ENCODE data around the gene SUGP2. TPM values are rescaled to one million over a fixed set of nuclear protein-coding genes. Genes with fewer than 3 reads are reported as not detected.

SUGP2 gene
- total and polyA plus RNA-seq, 9 of the 15 experiments (the other 6 are each of a cell fraction or from before 2014, with no cell fraction given) = 13.1 to 101 (median 63.1) TPM

DNA sequence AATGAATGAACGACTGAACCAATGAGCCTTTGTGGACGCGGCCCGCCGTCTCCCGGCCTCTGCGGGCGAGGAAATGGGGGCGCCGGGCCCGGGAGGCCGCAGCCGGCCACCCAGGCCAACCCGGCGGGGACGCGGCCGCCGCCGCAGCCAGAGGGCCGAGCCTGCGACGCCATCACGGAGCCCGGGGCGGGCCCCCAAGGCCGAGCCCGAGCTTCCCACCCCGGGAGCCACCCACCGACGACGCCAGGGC, 216 bp downstream of the SUGP2 start (continued):
- TF ChIP-seq, protein P1, sequence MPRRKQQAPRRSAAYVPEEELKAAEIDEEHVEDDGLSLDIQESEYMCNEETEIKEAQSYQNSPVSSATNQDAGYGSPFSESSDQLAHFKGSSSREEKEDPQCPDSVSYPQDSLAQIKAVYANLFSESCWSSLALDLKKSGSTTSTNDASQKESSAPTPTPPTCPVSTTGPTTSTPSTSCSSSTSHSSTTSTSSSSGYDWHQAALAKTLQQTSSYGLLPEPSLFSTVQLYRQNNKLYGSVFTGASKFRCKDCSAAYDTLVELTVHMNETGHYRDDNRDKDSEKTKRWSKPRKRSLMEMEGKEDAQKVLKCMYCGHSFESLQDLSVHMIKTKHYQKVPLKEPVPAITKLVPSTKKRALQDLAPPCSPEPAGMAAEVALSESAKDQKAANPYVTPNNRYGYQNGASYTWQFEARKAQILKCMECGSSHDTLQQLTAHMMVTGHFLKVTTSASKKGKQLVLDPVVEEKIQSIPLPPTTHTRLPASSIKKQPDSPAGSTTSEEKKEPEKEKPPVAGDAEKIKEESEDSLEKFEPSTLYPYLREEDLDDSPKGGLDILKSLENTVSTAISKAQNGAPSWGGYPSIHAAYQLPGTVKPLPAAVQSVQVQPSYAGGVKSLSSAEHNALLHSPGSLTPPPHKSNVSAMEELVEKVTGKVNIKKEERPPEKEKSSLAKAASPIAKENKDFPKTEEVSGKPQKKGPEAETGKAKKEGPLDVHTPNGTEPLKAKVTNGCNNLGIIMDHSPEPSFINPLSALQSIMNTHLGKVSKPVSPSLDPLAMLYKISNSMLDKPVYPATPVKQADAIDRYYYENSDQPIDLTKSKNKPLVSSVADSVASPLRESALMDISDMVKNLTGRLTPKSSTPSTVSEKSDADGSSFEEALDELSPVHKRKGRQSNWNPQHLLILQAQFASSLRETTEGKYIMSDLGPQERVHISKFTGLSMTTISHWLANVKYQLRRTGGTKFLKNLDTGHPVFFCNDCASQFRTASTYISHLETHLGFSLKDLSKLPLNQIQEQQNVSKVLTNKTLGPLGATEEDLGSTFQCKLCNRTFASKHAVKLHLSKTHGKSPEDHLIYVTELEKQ (CRISPR knock-in tag; IDR thresholded peaks at IDR 0.05) = no peak
- TF ChIP-seq GABPB2 (CRISPR knock-in tag; conservative IDR thresholded peaks at IDR 0.05) (no peak), KDM5B (IDR thresholded peaks at IDR 0.05; ENCODE audit: insufficient replicate concordance, low read depth, low read length) (peak; percentile 41), RBM22 (IDR thresholded peaks at IDR 0.05; ENCODE audit: low read depth, low read length, poor library complexity, severe bottlenecking) (no peak), PTTG1 (tag; IDR thresholded peaks at IDR 0.05; ENCODE audit: low read depth) (no peak), ZNF766 (CRISPR knock-in tag; conservative IDR thresholded peaks at IDR 0.05) (no peak), DACH1 (IDR thresholded peaks at IDR 0.05; ENCODE audit: partially characterized antibody) (no peak), NRF1 (conservative IDR thresholded peaks at IDR 0.05 in 1 of 2, IDR thresholded peaks at IDR 0.05 in 1 of 2) (no peak), ZNF311 (CRISPR knock-in tag; IDR thresholded peaks at IDR 0.05) (no peak), SP1 (CRISPR knock-in tag; IDR thresholded peaks at IDR 0.05) (no peak), FOXM1 (IDR thresholded peaks at IDR 0.05; ENCODE audit: low read depth) (no peak), FOXM1 (CRISPR knock-in tag; IDR thresholded peaks at IDR 0.05; ENCODE audit: low read depth) (no peak)
- TF ChIP-seq, protein P2, sequence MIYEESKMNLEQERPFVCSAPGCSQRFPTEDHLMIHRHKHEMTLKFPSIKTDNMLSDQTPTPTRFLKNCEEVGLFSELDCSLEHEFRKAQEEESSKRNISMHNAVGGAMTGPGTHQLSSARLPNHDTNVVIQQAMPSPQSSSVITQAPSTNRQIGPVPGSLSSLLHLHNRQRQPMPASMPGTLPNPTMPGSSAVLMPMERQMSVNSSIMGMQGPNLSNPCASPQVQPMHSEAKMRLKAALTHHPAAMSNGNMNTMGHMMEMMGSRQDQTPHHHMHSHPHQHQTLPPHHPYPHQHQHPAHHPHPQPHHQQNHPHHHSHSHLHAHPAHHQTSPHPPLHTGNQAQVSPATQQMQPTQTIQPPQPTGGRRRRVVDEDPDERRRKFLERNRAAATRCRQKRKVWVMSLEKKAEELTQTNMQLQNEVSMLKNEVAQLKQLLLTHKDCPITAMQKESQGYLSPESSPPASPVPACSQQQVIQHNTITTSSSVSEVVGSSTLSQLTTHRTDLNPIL (CRISPR knock-in tag; IDR thresholded peaks at IDR 0.05) = no peak
- TF ChIP-seq, protein P3, sequence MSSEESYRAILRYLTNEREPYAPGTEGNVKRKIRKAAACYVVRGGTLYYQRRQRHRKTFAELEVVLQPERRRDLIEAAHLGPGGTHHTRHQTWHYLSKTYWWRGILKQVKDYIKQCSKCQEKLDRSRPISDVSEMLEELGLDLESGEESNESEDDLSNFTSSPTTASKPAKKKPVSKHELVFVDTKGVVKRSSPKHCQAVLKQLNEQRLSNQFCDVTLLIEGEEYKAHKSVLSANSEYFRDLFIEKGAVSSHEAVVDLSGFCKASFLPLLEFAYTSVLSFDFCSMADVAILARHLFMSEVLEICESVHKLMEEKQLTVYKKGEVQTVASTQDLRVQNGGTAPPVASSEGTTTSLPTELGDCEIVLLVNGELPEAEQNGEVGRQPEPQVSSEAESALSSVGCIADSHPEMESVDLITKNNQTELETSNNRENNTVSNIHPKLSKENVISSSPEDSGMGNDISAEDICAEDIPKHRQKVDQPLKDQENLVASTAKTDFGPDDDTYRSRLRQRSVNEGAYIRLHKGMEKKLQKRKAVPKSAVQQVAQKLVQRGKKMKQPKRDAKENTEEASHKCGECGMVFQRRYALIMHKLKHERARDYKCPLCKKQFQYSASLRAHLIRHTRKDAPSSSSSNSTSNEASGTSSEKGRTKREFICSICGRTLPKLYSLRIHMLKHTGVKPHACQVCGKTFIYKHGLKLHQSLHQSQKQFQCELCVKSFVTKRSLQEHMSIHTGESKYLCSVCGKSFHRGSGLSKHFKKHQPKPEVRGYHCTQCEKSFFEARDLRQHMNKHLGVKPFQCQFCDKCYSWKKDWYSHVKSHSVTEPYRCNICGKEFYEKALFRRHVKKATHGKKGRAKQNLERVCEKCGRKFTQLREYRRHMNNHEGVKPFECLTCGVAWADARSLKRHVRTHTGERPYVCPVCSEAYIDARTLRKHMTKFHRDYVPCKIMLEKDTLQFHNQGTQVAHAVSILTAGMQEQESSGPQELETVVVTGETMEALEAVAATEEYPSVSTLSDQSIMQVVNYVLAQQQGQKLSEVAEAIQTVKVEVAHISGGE (CRISPR knock-in tag; IDR thresholded peaks at IDR 0.05) = peak in 1 of 3 experiments; percentile 42; a peak in 1 of 6 replicates
- TF ChIP-seq, protein P4, sequence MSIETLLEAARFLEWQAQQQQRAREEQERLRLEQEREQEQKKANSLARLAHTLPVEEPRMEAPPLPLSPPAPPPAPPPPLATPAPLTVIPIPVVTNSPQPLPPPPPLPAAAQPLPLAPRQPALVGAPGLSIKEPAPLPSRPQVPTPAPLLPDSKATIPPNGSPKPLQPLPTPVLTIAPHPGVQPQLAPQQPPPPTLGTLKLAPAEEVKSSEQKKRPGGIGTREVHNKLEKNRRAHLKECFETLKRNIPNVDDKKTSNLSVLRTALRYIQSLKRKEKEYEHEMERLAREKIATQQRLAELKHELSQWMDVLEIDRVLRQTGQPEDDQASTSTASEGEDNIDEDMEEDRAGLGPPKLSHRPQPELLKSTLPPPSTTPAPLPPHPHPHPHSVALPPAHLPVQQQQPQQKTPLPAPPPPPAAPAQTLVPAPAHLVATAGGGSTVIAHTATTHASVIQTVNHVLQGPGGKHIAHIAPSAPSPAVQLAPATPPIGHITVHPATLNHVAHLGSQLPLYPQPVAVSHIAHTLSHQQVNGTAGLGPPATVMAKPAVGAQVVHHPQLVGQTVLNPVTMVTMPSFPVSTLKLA (conservative IDR thresholded peaks at IDR 0.05) = no peak
- TF ChIP-seq, protein P5, sequence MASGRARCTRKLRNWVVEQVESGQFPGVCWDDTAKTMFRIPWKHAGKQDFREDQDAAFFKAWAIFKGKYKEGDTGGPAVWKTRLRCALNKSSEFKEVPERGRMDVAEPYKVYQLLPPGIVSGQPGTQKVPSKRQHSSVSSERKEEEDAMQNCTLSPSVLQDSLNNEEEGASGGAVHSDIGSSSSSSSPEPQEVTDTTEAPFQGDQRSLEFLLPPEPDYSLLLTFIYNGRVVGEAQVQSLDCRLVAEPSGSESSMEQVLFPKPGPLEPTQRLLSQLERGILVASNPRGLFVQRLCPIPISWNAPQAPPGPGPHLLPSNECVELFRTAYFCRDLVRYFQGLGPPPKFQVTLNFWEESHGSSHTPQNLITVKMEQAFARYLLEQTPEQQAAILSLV (tag; IDR thresholded peaks at IDR 0.05) = no peak

All from K562 (cell line).